ENCODE results near the gene CREB5.
"Not testable (repeated sequence)": the region's sequence is repeated elsewhere in the genome, so short reads cannot be mapped to it uniquely, and the experiment has no call there.

CREB5 gene

DNA sequence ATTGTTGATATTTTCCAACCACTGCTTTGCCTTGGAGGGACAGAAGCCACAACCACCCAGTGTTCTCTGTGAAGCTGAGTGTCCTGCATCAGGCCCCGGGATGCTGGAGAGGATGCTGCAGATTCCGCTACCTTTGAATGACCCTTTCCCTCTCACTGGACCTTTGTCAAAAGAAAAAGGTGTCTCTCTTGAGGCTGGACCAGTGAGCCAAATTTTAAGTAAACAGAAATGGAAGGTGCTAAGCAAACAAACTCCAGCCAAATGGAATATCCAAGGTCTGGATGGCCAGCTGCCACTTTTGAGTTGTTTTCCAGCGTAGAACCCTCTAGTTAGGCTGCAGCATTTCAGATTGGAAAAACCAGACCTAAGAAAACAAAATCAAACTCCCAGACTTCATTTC is 400.3 kb downstream of the CREB5 start:
- TF ChIP-seq, protein P1, sequence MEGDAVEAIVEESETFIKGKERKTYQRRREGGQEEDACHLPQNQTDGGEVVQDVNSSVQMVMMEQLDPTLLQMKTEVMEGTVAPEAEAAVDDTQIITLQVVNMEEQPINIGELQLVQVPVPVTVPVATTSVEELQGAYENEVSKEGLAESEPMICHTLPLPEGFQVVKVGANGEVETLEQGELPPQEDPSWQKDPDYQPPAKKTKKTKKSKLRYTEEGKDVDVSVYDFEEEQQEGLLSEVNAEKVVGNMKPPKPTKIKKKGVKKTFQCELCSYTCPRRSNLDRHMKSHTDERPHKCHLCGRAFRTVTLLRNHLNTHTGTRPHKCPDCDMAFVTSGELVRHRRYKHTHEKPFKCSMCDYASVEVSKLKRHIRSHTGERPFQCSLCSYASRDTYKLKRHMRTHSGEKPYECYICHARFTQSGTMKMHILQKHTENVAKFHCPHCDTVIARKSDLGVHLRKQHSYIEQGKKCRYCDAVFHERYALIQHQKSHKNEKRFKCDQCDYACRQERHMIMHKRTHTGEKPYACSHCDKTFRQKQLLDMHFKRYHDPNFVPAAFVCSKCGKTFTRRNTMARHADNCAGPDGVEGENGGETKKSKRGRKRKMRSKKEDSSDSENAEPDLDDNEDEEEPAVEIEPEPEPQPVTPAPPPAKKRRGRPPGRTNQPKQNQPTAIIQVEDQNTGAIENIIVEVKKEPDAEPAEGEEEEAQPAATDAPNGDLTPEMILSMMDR (IDR thresholded peaks at IDR 0.05; ENCODE audit: low read depth, low read length): no peak
- DNase-seq (ENCODE audit: extremely low read depth, low read depth): no peak

DNA sequence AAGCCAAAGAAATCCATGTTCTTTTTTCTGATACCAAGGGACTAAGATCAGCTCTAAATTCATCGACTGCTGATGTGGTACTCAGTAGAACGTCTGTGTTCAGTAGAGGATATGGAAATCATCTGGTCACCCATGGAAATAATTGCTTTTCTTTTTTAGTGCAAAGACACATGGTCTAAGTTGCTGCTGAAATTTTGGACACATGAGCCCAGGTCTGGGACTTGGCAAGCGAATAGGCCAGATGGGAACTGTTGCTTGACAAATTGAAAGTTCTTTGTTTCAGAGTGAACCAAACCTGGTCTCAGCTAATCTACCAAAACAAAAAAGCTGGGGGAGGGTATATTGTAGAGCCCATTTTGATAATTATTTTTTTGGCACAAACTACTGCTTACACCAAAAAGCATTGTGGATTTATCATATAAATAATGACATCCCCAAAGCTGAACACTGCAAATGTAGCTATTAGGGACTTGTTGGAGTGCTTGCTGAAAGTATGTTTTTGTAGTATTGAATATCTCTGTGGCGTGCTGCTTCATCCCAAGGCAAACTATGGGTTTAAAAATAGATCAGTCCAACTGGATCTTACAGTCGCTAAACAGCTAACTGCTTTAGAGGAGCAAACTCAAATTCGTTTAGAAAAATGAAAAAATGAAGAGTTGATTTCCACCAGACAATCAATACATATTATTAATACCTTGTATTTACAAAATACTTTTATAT is 401.1 kb downstream of the CREB5 start:
- no peak for DNase-seq (ENCODE audit: extremely low read depth, low read depth)

DNA sequence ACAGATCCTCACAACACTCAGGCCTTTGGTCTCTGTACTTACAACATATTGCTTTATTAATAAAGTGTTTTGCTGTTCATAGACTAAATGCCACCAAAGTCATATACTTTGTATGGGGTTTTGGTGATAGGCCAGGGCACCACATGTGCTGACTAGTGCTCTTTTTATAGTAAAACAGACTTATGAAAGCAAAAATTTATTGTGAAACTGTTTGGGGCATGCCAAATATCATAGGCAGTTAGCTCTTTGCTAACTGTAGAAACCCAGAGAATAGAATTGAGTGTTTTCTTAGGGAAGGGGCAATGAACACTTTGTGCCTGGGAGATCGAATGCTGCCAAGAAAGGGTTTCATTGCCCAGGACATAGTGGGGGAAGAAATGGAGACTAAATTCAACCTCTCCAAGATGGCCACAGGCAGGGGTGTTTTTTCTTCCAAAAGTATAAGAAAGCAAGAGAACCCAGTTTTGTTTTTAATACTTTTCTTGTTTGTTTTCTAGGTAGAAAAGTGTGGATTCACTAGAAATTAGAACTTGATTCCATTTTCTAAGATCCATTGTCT is 403.1 kb downstream of the CREB5 start:
- TF ChIP-seq, protein P1 (IDR thresholded peaks at IDR 0.05; ENCODE audit: low read depth, low read length): no peak
- no peak for DNase-seq (ENCODE audit: extremely low read depth, low read depth)

More for the DNA sequence above, 401.1 kb downstream of the CREB5 start:
- TF ChIP-seq, protein P1 (IDR thresholded peaks at IDR 0.05; ENCODE audit: low read depth, low read length): no peak

GRCh38 chr7:28815928-28816373 is 403.6 kb downstream of the CREB5 start:
- TF ChIP-seq, protein P1 (IDR thresholded peaks at IDR 0.05; ENCODE audit: low read depth, low read length): no peak
- DNase-seq (ENCODE audit: extremely low read depth, low read depth): no peak

DNA sequence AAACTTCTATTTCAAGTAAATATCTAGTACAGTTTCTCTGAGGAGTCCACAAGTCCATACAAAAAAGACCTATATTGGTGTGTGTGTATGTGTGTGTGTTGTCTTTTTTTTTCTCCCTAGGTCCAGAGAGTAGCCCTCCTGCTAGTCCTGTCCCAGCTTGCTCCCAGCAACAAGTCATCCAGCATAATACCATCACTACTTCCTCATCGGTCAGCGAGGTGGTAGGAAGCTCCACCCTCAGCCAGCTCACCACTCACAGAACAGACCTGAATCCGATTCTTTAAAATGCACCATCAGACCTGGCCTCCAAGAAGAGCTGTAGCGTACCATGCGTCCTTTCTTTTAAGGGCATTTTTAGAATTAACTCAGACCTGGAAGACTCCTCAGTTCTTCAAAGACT is 406.7 kb downstream of the CREB5 start:
- no peak for DNase-seq (ENCODE audit: extremely low read depth, low read depth)
- TF ChIP-seq, protein P1 (IDR thresholded peaks at IDR 0.05; ENCODE audit: low read depth, low read length): no peak

DNA sequence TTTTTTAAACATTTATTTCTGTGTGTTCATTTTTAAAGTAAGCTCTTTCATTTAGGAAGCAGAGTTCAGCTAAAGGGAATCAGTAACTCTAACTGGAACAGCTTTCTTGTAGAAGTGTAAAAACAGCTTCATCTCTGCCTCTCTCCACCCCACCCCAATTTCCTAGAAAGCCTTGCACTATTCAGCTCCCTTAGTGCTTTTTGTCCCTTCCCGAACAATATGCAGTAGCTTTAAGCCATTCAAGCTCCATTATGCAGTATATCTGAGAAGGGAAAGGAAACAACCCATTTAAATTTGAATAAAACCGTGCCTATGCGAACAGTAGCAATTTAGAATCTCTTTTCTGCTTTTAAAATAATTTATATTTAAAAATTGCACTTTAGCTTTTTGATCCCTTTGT is 411.3 kb downstream of the CREB5 start:
- TF ChIP-seq, protein P1 (IDR thresholded peaks at IDR 0.05; ENCODE audit: low read depth, low read length): no peak
- DNase-seq (ENCODE audit: extremely low read depth, low read depth): no peak

GRCh38 chr7:28825817-28826448 is 413.6 kb downstream of the CREB5 start:
- not testable (repeated sequence) for DNase-seq (ENCODE audit: extremely low read depth, low read depth)

Measured in AG09319 (cell line).